Measurements from ENCODE around the gene PAF1. TPM values are rescaled to one million over a fixed set of nuclear protein-coding genes. Genes with fewer than 3 reads are reported as not detected.

The PAF1 gene
- 10 to 100 TPM; 43.6 to 44.0 TPM for total RNA-seq

DNA sequence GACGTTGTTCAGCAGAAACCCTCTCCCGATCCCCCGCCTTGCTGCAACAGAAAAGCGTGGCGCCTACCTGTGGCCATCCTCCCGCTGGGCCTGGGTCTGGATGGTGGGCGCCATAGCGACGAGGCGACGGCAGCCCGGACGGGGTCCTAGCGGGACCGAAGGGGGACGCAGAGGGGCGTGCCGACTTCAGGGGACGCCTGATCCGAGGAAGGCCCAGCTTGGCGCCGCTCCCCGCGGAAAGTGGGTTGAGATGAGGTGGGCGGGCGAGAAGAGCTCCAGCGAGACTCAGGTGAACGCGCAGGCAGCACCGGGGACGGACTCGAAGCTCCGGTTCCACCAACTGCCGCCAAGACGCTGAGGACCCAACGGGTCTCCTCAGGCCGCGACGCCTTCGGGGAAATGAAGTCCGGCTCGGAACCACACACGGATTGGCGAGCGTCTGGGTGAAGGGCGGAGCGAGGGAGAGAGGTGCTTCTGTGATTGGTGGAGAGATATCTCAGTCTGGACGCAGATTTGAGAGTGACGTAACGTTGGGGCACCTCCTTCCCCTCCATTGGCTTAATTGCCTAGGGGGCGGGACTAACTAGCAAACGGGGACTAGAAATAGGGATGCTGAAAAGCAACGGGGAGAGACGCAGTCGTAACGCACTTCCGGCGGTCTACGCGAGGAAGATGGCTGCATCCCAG, at the start of gene PAF1, which contains the start of gene MED29:
PAF1 (minus strand) TSS at position 356 of the 687 bp plus-strand sequence; CDS start at position 114, 242 bp downstream.
MED29 (plus strand) TSS at position 628 of the 687 bp plus-strand sequence; CDS start at position 673, 45 bp downstream.
- Mint-ChIP-seq H3K4me1 (peaks cover 32% of the 10 kb centered on the region), H3K27ac (peak within 1 kb of the TSS; percentile 98), H3K27me3 (no peaks in the 10 kb centered on the region), H3K36me3 (peaks cover 23% of the 10 kb centered on the region), H3K4me3 (peak within 1 kb of the TSS; percentile 99), H3K9me3 (no peaks in the 10 kb centered on the region)
- peak; percentile 96 for DNase-seq

DNA sequence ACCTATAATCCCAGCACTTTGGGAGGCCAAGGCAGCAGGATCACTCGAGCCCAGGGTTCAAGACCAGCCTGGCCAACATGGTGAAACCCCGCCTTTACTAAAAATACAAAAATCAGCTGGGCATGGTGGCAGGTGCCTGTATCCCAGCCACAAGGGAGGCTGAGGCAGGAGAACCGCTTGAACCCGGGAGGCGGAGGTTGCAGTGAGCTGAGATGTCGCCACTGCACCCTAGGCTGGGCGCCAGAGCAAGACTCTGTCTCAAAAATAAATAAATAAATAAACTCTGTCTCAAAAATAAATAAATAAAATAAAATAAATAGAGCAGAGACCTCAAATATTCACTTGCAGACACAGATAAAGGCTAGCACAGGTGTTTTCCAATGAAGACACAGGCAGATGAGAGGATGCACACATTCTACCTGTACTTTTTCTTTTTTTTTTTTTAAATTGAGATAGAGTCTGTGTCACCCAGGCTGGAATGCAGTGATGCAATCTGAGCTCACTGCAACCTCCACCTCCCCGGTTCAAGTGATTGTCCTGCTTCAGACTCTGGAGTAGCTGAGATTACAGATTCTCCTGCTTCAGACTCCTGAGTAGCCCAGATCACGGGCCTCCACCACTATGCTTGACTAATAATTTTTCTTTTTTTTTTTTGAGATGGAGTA, 47.5 kb upstream of the PAF1 start:
- H3K36me3 Mint-ChIP-seq = peaks cover 24% of the 10 kb centered on the region
- DNase-seq = no peak
- H3K4me1 Mint-ChIP-seq = peaks cover 28% of the 10 kb centered on the region
- H3K4me3 Mint-ChIP-seq = no peak overlapping the region
- no peaks in the 10 kb centered on the region for H3K9me3 Mint-ChIP-seq
- H3K27me3 Mint-ChIP-seq = peaks cover 9% of the 10 kb centered on the region
- H3K27ac Mint-ChIP-seq = no peak overlapping the region

DNA sequence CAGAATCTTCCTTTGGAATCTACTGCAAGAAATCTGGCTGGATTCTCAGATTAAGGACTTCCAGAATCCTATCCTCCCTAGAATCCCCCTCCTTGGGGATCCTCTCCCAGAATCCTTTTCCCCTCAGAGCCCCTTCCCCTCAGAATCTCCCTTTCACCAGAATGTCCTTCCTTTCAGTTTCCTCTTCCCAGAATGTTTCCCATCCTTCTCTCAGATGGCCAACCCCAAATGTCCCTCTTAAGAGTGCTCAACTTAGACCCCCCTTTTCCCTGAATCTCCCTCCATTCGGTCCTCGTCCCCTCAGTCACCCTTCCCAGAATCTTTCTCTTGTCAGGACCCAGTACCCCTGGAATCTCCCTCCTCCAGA, 45.4 kb upstream of the PAF1 start:
- H3K27me3 Mint-ChIP-seq = peaks cover 9% of the 10 kb centered on the region
- no peak for DNase-seq
- H3K36me3 Mint-ChIP-seq = peaks cover 36% of the 10 kb centered on the region
- H3K4me1 Mint-ChIP-seq = peaks cover 39% of the 10 kb centered on the region
- H3K27ac Mint-ChIP-seq = peak overlapping the region; percentile 100
- H3K4me3 Mint-ChIP-seq = peak overlapping the region; percentile 100
- no peaks in the 10 kb centered on the region for H3K9me3 Mint-ChIP-seq

DNA sequence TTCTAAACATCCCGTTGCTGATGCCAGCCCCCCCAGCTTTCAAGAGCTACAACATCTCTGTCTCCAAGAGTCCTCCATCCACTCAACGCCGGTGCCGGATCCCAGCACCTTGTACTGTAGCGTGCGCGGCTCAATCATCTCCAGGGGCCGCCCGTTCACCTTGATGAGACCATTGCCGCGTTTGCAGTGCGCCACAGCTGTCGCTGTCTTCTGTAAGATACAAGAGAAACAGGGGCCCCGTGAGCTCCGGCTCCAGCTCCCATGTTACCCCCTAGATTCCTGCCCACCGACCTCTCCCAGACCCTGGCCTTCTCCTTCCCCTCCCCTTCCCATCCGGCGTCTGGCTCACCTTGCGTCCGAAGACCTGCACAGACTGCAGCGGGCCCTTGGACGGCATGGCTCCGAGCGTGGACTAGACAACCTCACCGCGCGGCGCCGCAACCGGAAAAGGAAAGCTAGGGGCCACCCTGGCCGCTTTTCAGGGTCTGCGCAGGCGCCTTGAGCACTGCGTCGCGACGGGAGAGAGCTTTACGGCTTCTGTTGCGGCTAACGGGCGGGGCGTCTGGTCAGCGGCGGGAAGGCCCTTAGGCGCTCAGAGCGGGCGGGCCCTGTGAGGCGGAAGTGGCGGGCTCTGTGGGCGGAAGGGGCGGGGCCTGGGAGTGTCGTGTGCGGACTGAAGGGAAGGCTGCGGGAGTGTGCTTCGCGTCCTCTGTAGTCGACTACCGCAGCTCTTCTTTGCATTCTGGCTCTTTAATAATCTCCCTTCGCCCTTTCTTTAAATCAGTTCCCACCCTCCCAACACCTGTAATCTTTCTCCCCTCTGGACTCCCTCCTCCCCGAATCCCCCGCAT, 44.8 kb upstream of the PAF1 start, which contains the start of gene RPS16:
RPS16 (minus strand) TSS at position 451 of the 851 bp plus-strand sequence; CDS start at position 397, 54 bp downstream.
- Mint-ChIP-seq H3K9me3 (no peaks in the 10 kb centered on the region), H3K27me3 (peaks cover 9% of the 10 kb centered on the region), H3K4me1 (peaks cover 44% of the 10 kb centered on the region)

DNA sequence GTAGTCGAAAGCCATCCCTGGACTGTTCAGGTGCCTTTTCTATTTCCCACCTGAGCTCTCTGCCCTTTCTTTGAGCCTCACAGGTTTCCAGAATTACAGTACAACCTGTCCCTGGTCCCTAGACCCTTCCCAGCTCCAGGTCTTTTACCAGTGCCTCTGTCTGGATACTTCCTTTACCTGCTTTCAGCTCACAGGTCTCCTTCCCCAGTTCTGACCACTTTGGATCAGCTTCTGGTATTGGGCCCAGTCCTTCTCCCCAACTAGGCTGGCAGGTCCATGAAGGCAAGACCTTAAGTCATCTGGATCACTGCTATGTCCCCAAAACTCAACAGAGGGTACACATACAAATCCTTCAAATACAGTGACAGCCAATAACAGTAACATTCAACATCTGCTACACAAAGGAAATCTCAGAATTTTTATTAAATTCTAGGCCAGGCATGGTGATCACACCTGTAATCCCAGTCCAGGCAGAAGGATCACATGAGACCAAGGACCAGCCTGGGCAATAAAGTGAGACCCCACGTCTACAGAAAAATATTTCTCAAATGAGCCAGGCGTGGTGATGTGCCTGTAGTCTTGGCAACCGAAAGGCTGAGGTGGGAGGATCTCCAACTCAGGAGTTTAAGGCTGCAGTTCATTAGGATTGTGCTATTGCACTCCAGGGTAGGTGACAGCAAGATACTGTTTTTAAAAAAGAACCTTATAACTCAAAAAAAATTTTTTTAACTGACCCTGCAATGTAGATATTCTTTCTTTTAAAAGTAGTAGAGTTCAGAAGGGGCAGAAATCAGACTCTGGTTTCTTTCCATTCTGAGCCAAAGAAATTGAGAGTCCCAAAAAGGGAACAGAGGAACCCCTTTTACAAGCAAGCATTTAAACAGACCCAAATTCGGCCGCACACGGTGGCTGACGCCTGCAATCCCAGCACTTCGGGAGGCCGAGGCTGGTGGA, 43.5 kb upstream of the PAF1 start:
- DNase-seq = no peak
- H3K36me3 Mint-ChIP-seq = peaks cover 36% of the 10 kb centered on the region
- H3K4me1 Mint-ChIP-seq = peaks cover 40% of the 10 kb centered on the region
- peak overlapping the region; percentile 100 for H3K27ac Mint-ChIP-seq
- H3K4me3 Mint-ChIP-seq = peak overlapping the region; percentile 100
- peaks cover 9% of the 10 kb centered on the region for H3K27me3 Mint-ChIP-seq
- H3K9me3 Mint-ChIP-seq = no peaks in the 10 kb centered on the region

More for the DNA sequence above, 44.8 kb upstream of the PAF1 start, which contains the start of gene RPS16:
- Mint-ChIP-seq H3K36me3 (peaks cover 36% of the 10 kb centered on the region), H3K27ac (peak within 1 kb of the TSS; percentile 100), H3K4me3 (peak within 1 kb of the TSS; percentile 100)
- peak; percentile 99 for DNase-seq

DNA sequence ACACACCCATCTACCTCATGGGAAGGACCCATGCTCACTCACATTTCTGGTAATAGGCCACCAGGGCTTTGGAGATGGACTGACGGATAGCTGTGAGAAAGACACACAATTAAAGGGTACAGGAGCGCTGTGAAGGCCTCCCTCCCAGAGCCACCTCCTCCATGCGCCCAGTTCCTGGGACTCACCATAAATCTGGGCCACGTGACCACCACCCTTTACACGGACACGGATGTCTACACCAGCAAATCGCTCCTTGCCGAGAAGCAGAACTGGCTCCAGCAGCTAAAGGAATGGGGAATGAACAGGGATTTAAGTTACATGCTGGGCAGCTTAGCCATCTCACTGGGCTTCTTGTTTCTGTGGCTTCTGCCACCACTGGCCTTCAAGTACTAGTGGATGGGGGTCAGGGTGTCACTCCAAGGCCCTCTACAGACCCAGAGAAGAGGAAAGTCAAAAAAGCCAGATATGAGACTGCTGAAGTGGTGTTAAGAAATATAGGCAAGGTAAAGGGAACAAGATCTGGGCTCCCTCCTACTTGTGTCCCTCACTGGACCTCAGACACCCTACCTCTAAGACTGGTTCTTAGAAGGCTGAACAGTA, 42.7 kb upstream of the PAF1 start:
- Mint-ChIP-seq H3K36me3 (peaks cover 36% of the 10 kb centered on the region), H3K4me1 (peaks cover 40% of the 10 kb centered on the region)

DNA sequence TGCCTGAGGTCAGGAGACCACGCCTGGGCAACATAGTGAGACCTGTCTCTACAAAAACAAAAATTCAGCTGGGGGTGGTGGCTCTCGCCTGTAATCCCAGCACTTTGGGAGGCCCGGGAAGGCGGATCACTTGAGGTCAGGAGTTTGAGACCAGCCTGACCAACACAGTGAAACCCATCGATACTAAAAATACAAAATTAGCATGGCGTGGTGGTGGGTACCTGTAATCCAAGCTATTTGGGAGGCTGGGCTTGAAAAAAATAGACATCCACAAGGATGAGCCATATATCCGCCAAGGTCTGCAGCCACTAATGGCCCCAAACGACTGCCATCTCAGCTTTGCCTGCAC, 41.7 kb upstream of the PAF1 start:
- peak overlapping the region; percentile 100 for H3K27ac Mint-ChIP-seq
- peaks cover 36% of the 10 kb centered on the region for H3K36me3 Mint-ChIP-seq
- DNase-seq = no peak
- peak overlapping the region; percentile 100 for H3K4me3 Mint-ChIP-seq
- no peaks in the 10 kb centered on the region for H3K9me3 Mint-ChIP-seq
- H3K4me1 Mint-ChIP-seq = peaks cover 40% of the 10 kb centered on the region
- H3K27me3 Mint-ChIP-seq = peaks cover 9% of the 10 kb centered on the region

More for the DNA sequence above, 42.7 kb upstream of the PAF1 start:
- Mint-ChIP-seq H3K9me3 (no peaks in the 10 kb centered on the region), H3K27ac (peak overlapping the region; percentile 100), H3K4me3 (peak overlapping the region; percentile 100), H3K27me3 (peaks cover 9% of the 10 kb centered on the region)
- no peak for DNase-seq

DNA sequence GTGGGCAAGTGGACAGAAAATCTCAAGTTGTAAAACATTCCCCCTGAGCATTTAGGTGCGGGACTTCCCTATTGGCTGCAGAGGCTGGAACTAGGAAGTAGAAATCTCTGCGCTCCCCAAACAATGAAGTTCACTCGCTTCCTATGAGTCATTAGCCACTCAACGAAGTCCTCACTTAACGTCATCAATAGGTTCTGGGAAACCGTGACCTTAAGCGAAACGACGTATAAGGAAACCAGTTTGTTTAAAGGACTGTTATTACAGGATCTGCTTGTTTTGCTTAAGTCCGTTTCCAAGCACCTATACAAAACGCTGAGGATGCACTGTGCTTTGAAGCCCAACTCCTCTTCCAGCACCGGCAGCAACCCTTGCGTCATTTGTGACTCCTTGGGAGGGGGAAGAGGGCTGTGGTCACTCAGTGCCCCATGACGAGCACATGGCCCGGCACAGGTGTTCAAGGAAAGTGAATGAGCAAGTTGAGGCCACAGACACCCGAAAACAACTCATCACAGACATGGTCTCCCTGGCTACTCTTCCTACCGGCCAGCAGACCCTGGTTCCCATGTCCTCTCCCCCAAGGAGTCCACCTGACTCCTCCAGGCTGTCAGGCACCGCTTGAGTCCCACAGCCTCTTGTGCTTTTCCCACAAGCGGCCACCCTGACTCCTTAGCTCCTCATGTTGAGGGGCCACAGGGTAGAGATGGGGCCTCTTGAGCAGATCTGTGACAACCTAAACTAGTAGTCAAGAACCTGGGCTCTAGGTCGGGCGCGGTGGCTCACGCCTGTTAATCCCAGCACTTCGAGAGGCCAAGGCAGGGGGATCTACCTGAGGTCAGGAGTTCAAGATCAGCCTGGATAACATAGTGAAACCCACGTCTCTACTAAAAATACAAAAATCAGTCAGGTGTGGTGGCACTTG, 40.0 kb upstream of the PAF1 start:
- H3K36me3 Mint-ChIP-seq = peaks cover 36% of the 10 kb centered on the region
- peaks cover 34% of the 10 kb centered on the region for H3K4me1 Mint-ChIP-seq
- H3K27ac Mint-ChIP-seq = peak overlapping the region; percentile 86
- H3K27me3 Mint-ChIP-seq = peaks cover 7% of the 10 kb centered on the region
- H3K4me3 Mint-ChIP-seq = peak overlapping the region; percentile 22
- DNase-seq = peak; percentile 54
- no peaks in the 10 kb centered on the region for H3K9me3 Mint-ChIP-seq

DNA sequence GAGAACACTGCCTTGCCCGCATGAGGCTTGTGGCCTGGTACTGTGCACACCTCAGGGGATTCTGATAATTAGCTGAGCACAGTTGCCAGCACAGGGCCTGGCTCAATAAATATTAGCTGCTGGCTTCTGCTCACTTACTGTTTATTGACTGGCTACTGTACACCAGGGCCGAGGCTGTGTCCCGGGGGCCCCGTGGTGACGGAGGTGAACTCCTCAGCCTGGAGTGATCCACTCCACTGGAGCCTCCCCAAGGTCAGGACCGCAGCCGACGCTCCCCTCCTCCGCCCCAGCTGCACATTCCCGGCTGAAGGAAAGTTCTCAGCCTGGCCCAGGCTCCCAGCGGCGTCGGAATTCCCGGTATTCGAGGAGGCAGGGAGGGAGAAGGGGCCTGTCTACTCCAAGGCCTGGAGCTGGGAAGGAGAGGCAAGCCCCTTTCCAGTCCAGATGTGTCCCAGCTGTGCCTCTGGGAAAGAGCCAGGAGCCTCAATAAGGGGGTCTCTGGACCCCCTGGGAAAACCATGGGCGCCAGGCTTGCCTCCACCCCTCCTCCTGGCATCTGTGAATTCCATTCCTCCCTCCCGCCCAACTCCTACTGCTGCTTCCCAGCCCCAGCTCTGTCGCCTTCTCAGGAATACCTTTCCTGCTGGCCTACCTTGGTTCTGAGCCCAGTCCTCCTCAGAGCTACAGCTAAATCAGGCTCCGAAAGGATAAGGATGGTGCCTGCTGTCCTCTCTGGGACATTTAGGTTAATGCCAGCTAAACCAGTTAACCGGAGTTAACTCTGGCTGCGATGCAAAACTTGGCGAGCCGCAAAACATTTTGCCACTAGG, 37.6 kb upstream of the PAF1 start:
- Mint-ChIP-seq H3K27ac (no peak overlapping the region), H3K4me1 (peaks cover 23% of the 10 kb centered on the region), H3K9me3 (no peaks in the 10 kb centered on the region)

DNA sequence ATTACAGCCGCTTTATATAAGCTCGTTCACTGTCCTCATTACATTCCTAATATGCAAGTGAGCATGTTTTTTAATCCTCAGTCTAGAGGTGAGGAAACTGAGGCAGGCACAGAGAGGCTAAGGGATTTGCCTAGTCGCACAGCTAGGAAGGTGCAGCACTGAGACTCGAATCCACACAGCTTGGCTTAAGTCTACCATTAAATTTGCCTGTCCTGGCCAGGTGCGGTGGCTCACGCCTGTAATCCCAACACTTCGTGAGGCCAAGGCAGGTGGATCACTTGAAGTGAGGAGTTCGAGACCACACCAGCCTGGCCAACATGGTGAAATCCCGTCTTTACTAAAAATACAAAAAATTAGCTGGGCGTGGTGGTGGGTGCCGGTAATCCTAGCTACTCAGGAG, 36.8 kb upstream of the PAF1 start:
- Mint-ChIP-seq H3K4me1 (peaks cover 15% of the 10 kb centered on the region), H3K27ac (no peak overlapping the region), H3K9me3 (no peaks in the 10 kb centered on the region), H3K4me3 (no peak overlapping the region), H3K36me3 (peaks cover 6% of the 10 kb centered on the region), H3K27me3 (no peaks in the 10 kb centered on the region)
- DNase-seq = no peak

More for the DNA sequence above, 37.6 kb upstream of the PAF1 start:
- Mint-ChIP-seq H3K4me3 (no peak overlapping the region), H3K36me3 (peaks cover 12% of the 10 kb centered on the region), H3K27me3 (no peaks in the 10 kb centered on the region)
- DNase-seq = no peak

DNA sequence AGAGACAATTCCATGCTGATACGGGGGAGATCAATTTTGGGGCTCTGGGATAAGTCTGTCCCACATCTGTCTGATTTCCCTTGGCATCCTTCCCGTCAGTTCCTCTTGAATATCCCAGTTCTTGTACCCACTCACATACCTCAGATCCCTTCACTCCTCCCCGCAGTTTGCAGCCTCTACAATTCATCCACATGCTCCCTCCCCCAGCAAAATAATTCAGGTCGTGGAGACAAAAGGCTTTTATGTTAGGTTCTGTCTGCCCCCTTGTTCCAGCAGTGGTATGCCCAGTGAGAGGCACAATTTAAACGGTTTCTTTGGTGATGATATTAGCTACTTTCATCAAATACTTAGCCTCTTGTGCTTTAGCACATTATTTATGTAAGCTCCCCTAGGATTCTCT, 35.3 kb upstream of the PAF1 start:
- Mint-ChIP-seq H3K4me1 (peaks cover 9% of the 10 kb centered on the region), H3K4me3 (no peak overlapping the region), H3K36me3 (peaks cover 4% of the 10 kb centered on the region), H3K27ac (no peak overlapping the region), H3K9me3 (no peaks in the 10 kb centered on the region), H3K27me3 (no peaks in the 10 kb centered on the region)
- DNase-seq = no peak

DNA sequence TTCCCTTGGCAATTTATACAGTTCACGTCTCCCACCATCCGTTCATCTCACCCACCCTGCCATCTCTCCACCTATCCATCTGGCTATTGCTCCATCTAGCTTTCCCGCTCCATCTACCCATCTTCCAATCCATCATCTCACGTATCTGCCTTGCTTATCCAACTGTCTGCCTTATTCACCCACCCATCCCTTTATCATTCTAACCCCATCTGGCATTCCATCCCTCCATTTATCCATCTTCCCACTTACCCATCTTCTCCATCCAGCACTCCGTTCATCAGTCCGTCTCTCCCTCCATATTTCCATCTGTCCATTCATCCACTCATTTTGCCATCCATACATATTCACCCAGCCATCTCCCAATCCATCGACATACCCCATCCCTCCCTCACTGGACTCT, 34.8 kb upstream of the PAF1 start:
- DNase-seq = no peak
- Mint-ChIP-seq H3K36me3 (peaks cover 4% of the 10 kb centered on the region), H3K27ac (no peak overlapping the region), H3K4me3 (no peak overlapping the region), H3K27me3 (no peaks in the 10 kb centered on the region), H3K4me1 (peaks cover 5% of the 10 kb centered on the region), H3K9me3 (no peaks in the 10 kb centered on the region)

Data from activated naive CD8-positive, alpha-beta T cell treated with anti-CD3 and anti-CD28 coated beads for 36 hours (primary cell).